ENCODE measurements around the gene DIRAS1. TPM values are rescaled to one million over a fixed set of nuclear protein-coding genes. Genes with fewer than 3 reads are reported as not detected.

Gene DIRAS1
- total and polyA plus RNA-seq, 4 donors, result 0.01 to 0.09 (median 0.08) TPM; not detected in 1

- Histone ChIP-seq H3K4me3 (ENCODE audit: low read depth in 1 of 3, low read length in 3 of 3) (no peak overlapping the region), H3K27ac (ENCODE audit: low read depth in 1 of 2, low read length in 2 of 2) (no peak overlapping the region), H3K9me3 (ENCODE audit: control insufficient read depth in 4 of 4, low read length in 3 of 4) (peaks cover 2 to 9% (median 5%) of the 10 kb centered on the region in 4 donors), H3K4me1 (ENCODE audit: control insufficient read depth in 4 of 4, insufficient read depth in 4 of 4, low read length in 3 of 4) (peaks cover 0 to 8% (median 5%) of the 10 kb centered on the region in 4 donors), H3K27me3 (ENCODE audit: control insufficient read depth in 4 of 4, insufficient read depth in 4 of 4, low read length in 3 of 4) (peaks cover 0 to 7% (median 3%) of the 10 kb centered on the region in 4 donors), H3K9ac (ENCODE audit: low read depth in 1 of 2, low read length in 2 of 2) (no peak overlapping the region), H3K36me3 (ENCODE audit: control insufficient read depth in 4 of 4, insufficient read depth in 3 of 4, low read depth in 1 of 4, low read length in 3 of 4) (no peaks in the 10 kb centered on the region)
- no peak for TF ChIP-seq GABPA (IDR thresholded peaks at IDR 0.05 in 1 of 2, conservative IDR thresholded peaks at IDR 0.05 in 1 of 2)
- no peak for TF ChIP-seq EGR1 (IDR thresholded peaks at IDR 0.05; ENCODE audit: low read depth in 2 of 2)
- TF ChIP-seq MAX (IDR thresholded peaks at IDR 0.05), result no peak
- 7% methylated on average over 37 of the region's 37 CpGs for WGBS
- no peak for DNase-seq (ENCODE audit: low spot score)
Observed at GRCh38 chr19:2719920-2720776, 1.0 kb downstream of the DIRAS1 start.

GRCh38 chr19:2719232-2719735 is 1.9 kb downstream of the DIRAS1 start:
- Histone ChIP-seq H3K4me1 (ENCODE audit: control insufficient read depth in 4 of 4, insufficient read depth in 4 of 4, low read length in 3 of 4) (peaks cover 0 to 8% (median 5%) of the 10 kb centered on the region in 4 donors), H3K4me3 (ENCODE audit: low read depth in 1 of 3, low read length in 3 of 3) (no peak overlapping the region), H3K9me3 (ENCODE audit: control insufficient read depth in 4 of 4, low read length in 3 of 4) (peaks cover 3 to 14% (median 6%) of the 10 kb centered on the region in 4 donors), H3K36me3 (ENCODE audit: control insufficient read depth in 4 of 4, insufficient read depth in 3 of 4, low read depth in 1 of 4, low read length in 3 of 4) (no peaks in the 10 kb centered on the region), H3K27ac (ENCODE audit: low read depth in 1 of 2, low read length in 2 of 2) (no peak overlapping the region), H3K27me3 (ENCODE audit: control insufficient read depth in 4 of 4, insufficient read depth in 4 of 4, low read length in 3 of 4) (peaks cover 0 to 7% (median 3%) of the 10 kb centered on the region in 4 donors), H3K9ac (ENCODE audit: low read depth in 1 of 2, low read length in 2 of 2) (no peak overlapping the region)
- no peak for DNase-seq (ENCODE audit: low spot score)
- 49% methylated on average over 7 of the region's 7 CpGs for WGBS
- TF ChIP-seq ZBTB33 (IDR thresholded peaks at IDR 0.05), result no peak
- TF ChIP-seq MAX (IDR thresholded peaks at IDR 0.05), result no peak
- no peak for TF ChIP-seq NR2F2 (IDR thresholded peaks at IDR 0.05)
- TF ChIP-seq FOXA1 (IDR thresholded peaks at IDR 0.05), result no peak
- no peak for TF ChIP-seq CTCF (IDR thresholded peaks at IDR 0.05; ENCODE audit: low read depth, low read length, missing input control)
- no peak for TF ChIP-seq ATF3 (IDR thresholded peaks at IDR 0.05)
- TF ChIP-seq RAD21 (IDR thresholded peaks at IDR 0.05), result no peak

Measured in liver (tissue), 9 donors.